SIG-M5 treated with dmso at 0.1 percent for 504 hours (cell line): ENCODE measurements around the gene CERCAM.
"Not testable (repeated sequence)": the region's sequence is repeated elsewhere in the genome, so short reads cannot be mapped to it uniquely, and the experiment has no call there.

Experiments
- DNase-seq: peaks from one replicate; lab custom pipeline; 2025; ENCODE audit not compliant: unreplicated experiment; lab: John Stamatoyannopoulos, UW

The CERCAM gene

GRCh38 chr9:128393145-128393775 is 27.4 kb upstream of the CERCAM start:
- DNase-seq, result no peak

DNA sequence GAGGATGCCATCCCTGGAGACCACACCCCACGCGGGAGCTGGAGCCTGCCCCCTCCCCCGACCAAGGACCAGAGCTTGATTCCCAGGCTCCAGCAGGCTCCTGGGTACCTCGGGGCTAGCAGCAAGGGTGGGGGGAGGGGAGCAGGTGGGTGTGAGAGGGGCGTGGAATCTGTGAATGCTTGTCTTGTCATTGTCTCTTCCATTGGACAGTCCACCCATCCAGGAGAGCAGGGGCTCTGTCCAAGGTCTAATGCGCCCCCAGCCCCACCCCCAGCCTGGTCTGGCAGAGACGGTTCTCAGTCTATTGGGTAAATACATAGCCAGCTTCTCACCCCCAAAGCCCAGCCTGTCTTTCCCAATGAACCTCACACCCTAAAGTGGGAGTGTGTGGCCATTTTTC is 26.7 kb upstream of the CERCAM start:
- DNase-seq, result no peak

DNA sequence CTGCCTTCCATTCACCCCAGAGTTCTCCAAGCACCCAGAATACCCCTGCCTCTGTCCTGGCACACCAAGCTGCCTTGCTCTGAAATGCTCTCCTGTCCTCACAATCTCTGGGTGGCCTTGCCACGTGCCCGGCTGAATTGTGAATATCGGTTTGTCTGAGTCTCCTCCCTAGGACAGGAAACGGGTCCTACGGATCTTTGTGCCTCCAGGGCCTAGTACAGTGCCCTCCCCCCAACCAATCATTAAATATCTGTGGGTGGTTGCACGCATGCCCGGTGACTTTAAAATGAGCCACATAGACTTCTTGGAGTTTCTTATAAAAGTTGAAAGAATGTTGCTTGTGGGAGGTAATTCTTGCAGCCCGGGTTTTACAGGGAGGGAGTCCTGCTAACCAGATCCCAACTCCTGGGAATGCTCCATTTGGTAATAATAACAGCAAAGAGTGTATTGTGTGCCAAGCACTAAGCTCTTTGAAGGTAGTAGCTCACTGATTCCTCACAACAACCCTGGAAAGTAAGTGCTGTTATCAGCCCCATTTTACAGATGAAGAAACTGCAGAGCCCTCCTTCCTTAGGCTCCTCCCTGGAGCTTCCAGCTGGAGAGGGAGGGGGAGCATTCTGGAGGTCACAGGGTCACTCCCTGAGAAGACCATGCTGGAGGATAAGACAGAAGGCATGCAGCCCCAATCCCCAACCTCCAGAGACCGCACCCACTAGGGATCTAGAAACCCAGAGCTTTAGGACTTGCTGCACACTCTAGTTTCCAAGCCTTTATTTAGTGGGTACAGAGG is 26.1 kb upstream of the CERCAM start:
- DNase-seq, result no peak

DNA sequence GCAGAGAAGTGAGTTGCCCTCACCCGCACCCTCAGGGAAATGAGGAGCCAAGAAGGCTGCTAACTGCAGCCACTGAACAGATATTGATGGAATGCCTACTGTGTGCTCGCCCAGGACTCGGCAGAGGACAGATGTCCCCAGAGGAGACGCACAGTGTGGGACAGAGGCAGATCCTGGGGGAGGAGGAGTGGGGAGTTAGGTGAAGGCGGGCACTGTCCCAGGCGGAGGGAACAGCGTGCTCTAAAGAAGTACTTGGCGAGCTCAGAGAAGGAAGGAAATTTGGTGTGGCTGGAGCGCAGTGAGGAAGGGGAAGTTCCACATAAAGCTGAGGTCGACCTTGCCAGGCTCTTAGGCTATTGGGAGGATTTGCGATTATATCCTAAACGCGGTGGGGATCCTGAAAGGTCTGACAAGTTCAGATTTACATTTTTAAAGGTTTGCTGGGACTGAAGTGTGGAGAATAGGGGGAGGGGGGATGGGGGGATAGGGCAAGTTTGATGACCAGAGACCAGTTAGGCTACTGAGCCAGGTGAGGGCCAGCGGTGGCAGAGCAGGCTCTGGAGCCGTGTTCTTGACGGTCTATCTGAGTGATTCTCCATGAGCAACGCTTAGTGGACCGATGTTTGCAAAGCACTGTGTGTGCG is 23.6 kb upstream of the CERCAM start:
- peak; percentile 25 for DNase-seq

GRCh38 chr9:128397831-128398230 is 22.8 kb upstream of the CERCAM start:
- DNase-seq, result no peak

GRCh38 chr9:128399861-128400260 is 20.8 kb upstream of the CERCAM start:
- DNase-seq, result no peak

DNA sequence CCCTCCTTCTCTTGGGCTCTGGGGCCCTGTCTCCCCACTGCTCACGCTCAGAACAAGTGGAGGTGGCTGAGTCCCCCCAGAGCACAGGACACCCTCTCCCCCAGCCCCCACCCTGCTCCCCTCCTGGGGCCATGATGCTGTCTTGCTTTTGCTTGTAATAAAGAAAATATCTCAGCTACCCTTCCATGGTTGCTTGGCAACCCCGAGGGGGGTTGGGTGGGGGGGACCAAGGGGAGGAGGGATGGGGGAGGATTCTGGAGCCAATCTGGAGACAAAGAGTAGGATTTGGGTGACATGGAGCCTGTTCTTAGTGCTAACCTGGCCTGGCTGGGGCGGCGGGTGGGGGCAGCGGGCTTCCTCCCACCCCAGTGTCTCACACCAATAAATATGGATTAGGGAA is 16.1 kb upstream of the CERCAM start:
- no peak for DNase-seq

GRCh38 chr9:128405077-128405779 is 15.4 kb upstream of the CERCAM start:
- no peak for DNase-seq

DNA sequence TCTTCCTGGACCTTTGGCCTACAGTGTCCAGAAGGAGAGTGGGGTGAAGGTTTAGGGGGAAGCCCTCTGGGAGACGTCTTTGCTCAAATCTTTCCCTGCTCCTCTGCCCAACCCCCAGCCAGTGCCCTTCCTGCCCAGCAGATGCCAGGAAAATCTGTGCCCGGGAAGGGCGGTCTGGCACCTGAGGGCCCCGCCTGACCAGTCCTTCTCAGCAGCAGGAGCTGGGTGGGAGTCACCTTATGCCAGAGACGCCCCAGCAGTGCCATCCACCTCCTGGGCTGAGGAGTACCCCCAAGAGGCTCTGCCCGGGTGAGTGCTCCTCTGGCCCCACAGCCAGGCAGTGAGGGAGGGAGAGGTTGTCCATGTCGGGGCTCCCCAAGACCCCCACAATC is 14.9 kb upstream of the CERCAM start:
- no peak for DNase-seq

- no peak for DNase-seq
Measured at GRCh38 chr9:128406848-128407391, 13.7 kb upstream of the CERCAM start.

- no peak for DNase-seq
Measured at GRCh38 chr9:128408963-128409431, 11.7 kb upstream of the CERCAM start.

- DNase-seq, result no peak
Measured at GRCh38 chr9:128409450-128409849, 11.2 kb upstream of the CERCAM start.

DNA sequence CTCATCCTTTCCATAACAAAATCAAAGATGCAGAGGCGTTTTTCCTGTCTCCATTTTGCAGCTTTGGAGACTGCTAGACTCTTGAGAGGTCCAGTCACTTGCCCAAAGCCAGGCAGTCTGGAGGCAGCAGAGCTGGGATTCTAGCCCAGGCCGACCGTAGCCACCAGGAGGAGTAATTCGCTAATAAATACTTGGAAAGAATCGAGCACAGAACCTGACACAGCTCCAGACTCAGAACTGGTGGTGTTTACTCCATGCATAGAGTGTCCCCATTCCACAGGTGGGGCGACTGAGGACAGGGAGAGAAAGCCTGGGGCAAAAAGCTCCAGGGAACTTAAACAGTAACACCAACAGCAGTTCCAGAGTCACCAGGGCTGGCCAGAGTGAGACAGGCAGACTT is 10.7 kb upstream of the CERCAM start:
- no peak for DNase-seq

- DNase-seq, result no peak
Measured at GRCh38 chr9:128411364-128412119, 9.1 kb upstream of the CERCAM start.

DNA sequence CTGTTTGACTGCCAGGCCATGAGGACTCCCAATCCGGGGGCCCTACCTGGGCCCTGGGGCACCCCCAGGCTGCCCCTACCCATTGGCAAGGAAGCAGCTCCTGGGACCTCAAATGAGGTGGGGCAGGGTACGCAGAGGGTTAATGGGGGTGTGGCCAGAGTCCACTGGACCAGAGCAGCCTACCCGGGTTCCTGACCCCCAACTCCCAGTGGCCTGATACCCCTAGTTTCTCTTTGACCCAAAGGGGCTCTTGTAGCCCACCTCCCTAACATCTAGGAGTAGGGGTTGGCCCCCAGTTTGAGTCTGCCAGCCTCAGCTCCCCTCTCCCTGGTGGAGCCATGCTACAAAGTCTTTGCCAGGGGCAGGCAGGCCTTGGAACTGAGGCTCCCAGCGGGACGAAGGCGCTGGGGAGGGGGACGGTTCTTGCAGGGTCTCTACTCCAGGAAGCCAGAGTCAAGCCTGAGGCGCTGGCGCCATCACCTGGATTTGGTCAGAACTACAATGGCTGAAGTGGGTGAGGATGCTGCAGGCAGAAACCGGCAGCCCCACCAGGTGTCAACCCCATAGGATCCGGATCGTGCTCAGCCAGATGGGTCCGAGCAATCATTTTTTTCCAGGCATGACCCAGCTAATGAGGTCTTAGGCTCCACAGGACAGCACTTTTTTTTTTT is 8.4 kb upstream of the CERCAM start:
- DNase-seq, result no peak

GRCh38 chr9:128413728-128414127 is 6.9 kb upstream of the CERCAM start:
- DNase-seq, result not testable (repeated sequence)

- DNase-seq, result no peak
Measured at GRCh38 chr9:128414461-128414860, 6.2 kb upstream of the CERCAM start.

DNA sequence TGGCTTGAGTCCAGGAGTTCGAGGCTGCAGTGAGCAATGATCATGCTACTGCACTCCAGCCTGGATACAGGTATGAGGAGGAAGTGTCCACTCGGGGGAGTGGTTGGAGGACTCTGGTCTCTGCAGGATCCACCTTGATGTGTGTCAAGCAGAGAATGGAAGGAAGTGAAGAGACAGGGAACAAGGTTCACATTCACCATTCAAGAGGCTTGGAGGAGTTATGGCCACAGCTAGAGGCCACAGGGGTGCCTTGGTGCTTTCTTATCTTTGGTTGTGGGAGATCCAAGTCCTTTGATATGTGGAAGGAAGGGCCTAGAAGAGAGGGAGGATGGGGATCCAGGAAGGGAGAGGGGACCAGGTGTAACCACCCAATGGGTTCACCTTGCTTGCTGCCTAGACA is 5.4 kb upstream of the CERCAM start:
- no peak for DNase-seq

DNA sequence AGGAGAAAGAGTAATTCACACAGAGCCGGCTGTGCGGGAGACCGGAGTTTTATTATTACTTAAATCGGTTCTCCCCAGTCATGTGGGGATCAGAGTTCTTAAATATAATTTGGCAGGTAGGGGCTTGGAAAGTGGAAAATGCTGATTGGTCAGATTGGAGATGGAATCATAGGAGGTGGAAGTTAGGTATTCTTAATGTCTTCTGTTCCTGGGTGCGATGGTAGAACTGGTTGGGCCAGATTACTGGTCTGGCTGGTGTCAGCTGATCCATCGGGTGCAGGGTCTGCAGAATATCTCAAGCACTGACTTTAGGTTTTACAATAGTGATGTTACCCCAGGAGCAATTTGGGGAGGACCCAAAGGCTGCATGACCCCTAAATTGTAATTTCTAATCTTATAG is 4.6 kb upstream of the CERCAM start:
- DNase-seq, result peak; percentile 29

DNA sequence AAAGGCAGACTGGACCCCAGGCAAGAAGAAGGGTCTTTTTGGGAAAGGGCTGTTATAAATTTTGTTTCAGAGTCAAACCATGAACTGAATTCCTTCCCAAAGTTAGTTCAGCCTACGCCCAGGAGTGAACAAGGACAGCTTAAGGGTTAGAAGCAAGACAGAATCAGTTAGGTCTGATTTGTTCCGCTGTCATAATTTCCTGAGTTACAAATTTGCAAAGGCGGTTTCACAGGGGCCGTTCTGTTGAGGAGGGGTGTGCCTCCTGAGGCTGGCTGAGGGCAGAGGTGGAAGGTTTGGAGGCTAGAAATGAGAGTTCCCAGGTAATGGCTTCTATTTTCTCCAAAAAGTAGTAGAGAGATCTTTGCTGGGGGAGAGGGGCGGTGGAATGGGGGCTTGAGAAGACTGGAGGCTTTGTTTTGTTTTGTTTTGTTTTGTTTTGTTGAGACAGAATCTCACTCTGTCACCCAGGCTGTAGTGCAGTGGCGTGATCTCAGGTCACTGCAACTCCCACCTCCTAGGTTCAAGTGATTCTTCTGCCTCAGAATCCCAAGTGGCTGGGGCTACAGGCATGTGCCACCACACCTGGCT is 4.1 kb upstream of the CERCAM start:
- DNase-seq, result no peak
